Islet of Langerhans (tissue), 1 donor: ENCODE data around the gene ABCC1.
"Not testable (repeated sequence)": the region's sequence is repeated elsewhere in the genome, so short reads cannot be mapped to it uniquely, and the experiment has no call there.

Source experiments
- FAIRE-seq: peaks from one replicate; lab custom pipeline; 2011; peaks lifted over from hg19 to GRCh38; lab: Jason Lieb, UNC

Gene ABCC1

GRCh38 chr16:15967655-15968315 is 18.4 kb downstream of the ABCC1 start:
- FAIRE-seq = no peak

- no peak for FAIRE-seq
These were observed 20.8 kb downstream of the ABCC1 start for GRCh38 chr16:15970202-15970601.

GRCh38 chr16:15970743-15971439 is 21.5 kb downstream of the ABCC1 start:
- no peak for FAIRE-seq

GRCh38 chr16:15971440-15971815 is 22.0 kb downstream of the ABCC1 start:
- no peak for FAIRE-seq

GRCh38 chr16:15972046-15972868 is 22.8 kb downstream of the ABCC1 start:
- no peak for FAIRE-seq

GRCh38 chr16:15973421-15973820 is 24.0 kb downstream of the ABCC1 start:
- FAIRE-seq = no peak

- no peak for FAIRE-seq
These were observed 24.6 kb downstream of the ABCC1 start for GRCh38 chr16:15974057-15974456.

GRCh38 chr16:15975172-15975571 is 25.8 kb downstream of the ABCC1 start:
- FAIRE-seq = no peak

- FAIRE-seq = no peak
These were observed 26.9 kb downstream of the ABCC1 start for GRCh38 chr16:15976225-15976812.

GRCh38 chr16:15976929-15977637 is 27.7 kb downstream of the ABCC1 start:
- FAIRE-seq = no peak

- no peak for FAIRE-seq
These were observed 30.4 kb downstream of the ABCC1 start for GRCh38 chr16:15979801-15980200.

- no peak for FAIRE-seq
These were observed 30.9 kb downstream of the ABCC1 start for GRCh38 chr16:15980329-15980728.

- FAIRE-seq = no peak
These were observed 32.0 kb downstream of the ABCC1 start for GRCh38 chr16:15981382-15981781.

- not testable (repeated sequence) for FAIRE-seq
These were observed 32.9 kb downstream of the ABCC1 start for GRCh38 chr16:15982194-15982915.

GRCh38 chr16:15983898-15984297 is 34.5 kb downstream of the ABCC1 start:
- no peak for FAIRE-seq

- no peak for FAIRE-seq
These were observed 35.7 kb downstream of the ABCC1 start for GRCh38 chr16:15985144-15985543.

GRCh38 chr16:15986261-15986660 is 36.8 kb downstream of the ABCC1 start:
- no peak for FAIRE-seq

GRCh38 chr16:15988268-15989013 is 39.0 kb downstream of the ABCC1 start:
- no peak for FAIRE-seq

GRCh38 chr16:15990902-15991301 is 41.5 kb downstream of the ABCC1 start:
- FAIRE-seq = no peak

GRCh38 chr16:15993128-15993527 is 43.7 kb downstream of the ABCC1 start:
- no peak for FAIRE-seq

GRCh38 chr16:15993541-15993940 is 44.1 kb downstream of the ABCC1 start:
- FAIRE-seq = no peak
